D341Med (cell line): ENCODE data around the gene PRRG4.
"Not testable (repeated sequence)": the region's sequence is repeated elsewhere in the genome, so short reads cannot be mapped to it uniquely, and the experiment has no call there.

Source experiments
- DNase-seq: peaks from one replicate; pipeline ENCODE4 v3.0.0; 2012; ENCODE audit warnings: low spot score

The PRRG4 gene

GRCh38 chr11:32829680-32830412 is at the start of gene PRRG4:
Gene PRRG4 (plus strand): TSS chr11:32829927. CDS start chr11:32830530, 603 bp downstream.
- peak; percentile 74 for DNase-seq

DNA sequence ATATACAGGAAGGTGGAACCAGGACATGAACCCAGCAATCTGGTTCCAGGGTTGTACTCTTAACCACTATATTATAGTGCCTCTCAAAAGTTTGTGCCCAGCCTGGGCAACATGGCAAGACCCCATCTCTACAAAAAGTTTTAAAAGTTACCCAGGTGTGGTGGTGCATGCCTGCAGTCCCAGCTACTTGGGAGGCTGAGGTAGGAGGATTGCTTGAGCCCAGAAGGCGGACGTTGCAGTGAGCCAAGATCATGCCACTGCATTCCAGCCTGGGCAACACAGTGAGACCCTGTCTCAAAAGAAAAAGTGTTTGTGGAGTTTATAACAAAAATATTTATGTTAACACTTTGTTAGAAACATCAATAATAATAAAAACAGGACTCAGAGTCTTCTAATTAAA is 48.9 kb upstream of the PRRG4 start:
- not testable (repeated sequence) for DNase-seq

GRCh38 chr11:32781721-32782120 is 48.0 kb upstream of the PRRG4 start:
- DNase-seq: no peak

DNA sequence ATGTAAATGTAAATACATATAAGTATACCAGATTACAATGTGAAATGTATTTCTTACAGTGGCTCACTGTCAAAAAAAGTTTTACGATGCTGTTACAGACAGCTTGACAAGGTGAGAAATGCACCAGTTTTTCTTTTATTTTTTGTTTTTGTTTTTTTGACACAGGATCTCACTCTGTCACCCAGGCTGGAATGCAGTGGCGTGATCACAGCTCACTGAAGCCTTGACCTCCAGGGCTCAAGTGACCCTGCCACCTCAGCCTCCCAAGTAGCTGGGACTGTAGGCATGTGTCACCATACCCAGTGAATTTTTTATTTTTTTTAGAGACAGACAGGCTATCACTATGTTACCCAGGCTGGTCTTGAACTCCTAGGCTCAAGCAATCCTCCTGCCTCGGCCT is 44.5 kb upstream of the PRRG4 start:
- DNase-seq: no peak

DNA sequence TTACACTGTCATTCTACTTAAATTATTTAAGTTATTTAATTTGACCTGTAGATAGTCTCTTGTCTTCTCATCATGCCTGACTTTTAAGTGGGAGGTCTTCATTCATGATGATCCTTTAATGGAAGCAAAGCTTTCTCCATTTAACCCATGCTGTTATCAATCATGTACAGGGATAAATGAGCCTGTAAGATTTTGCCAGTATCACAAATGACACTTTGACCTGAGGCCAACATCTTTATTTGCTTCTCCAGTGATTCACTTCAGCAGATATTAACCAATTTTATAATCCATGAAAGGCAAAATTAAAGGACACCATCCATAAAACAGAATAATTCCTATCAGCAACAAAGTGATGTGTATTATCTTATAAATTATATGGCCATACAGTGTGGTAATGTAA is 42.9 kb upstream of the PRRG4 start:
- DNase-seq: no peak

GRCh38 chr11:32790916-32791315 is 38.8 kb upstream of the PRRG4 start:
- DNase-seq: no peak

- no peak for DNase-seq
These were observed 37.4 kb upstream of the PRRG4 start for GRCh38 chr11:32792111-32792947.

DNA sequence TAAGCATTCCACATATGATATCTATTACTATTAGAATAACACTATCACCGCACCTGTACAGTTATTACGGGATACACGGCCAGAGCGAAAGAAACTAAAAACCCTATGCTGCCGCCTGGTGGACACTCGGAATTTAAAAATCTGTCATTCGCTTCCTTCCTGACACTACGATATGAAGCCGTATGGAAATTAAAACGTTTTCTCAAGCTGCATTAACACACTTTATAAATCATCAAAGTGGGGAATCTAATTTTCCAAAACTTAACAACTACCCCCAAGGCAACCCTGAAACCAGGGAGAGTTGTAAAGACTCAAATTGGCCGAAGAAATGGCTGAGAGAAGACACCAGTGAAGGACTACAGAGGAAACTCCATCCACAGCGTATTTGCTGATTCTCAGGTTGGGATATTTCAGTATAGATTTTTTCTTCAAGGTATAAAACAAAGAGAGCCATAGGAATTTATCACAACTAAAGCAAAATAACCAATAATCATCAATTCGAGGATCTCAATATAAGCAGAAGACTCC is 36.7 kb upstream of the PRRG4 start:
- DNase-seq: peak; percentile 55

DNA sequence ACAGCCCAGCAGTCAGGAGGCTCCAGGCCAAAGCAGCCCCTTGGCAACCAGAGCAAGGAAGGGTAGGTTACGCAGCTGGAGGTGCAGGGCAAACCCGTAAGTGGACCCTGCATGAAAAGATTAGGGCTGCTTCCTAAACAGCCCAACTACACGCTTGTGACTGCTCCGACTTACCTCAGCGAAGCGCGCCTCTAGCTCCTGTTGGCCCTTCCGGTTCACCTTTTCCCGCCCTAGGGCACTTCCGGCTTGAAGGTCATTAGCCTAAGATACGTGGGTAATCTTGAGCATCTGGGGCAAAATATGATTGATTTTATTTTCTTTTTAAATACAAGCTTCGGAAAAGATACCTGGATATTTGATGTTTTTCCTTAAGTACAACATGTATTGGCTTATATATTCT is 35.3 kb upstream of the PRRG4 start, which contains the start of gene CCDC73:
Gene CCDC73 (minus strand): TSS at position 224 of the 400 bp plus-strand sequence. CDS start 34,419 bp downstream, outside the sequence.
- peak; percentile 11 for DNase-seq

DNA sequence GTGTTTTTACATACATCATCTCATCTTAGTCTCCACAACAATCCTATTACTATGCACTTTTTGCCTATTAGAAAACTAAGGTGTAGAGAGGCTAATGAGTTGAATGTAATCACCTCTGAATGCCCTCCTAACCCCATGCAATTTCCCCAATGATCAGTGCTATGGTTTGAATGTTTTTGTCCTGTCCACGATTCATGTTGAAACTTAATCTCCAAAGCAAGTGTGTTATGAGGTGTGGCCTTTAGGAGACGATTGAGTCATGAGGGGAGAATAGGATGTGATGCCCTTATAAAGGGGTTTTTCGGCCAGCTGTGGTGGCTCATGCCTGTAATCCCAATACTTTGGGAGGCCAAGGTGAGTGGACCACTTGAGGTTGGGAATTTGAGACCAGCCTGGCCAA is 33.3 kb upstream of the PRRG4 start:
- DNase-seq: no peak

DNA sequence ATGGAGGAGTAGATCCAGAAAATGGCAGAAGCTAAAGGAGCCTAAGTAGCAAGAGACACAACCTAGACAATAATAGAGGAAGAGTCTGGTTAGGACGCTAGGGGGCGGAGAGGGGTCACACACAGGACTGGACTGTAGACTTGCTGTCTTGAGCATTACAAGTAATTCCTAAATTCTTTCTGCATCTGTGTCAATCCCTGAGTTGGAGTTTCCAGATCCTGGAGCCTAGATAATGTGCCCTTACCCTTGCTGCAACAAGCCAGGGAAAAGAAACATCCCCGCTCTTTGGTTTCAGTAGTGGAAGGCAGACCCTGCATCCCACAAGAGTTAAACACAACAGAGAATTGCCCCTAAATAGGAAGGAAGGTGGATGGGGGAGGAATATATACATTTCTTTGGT is 20.4 kb upstream of the PRRG4 start:
- peak; percentile 73 for DNase-seq

DNA sequence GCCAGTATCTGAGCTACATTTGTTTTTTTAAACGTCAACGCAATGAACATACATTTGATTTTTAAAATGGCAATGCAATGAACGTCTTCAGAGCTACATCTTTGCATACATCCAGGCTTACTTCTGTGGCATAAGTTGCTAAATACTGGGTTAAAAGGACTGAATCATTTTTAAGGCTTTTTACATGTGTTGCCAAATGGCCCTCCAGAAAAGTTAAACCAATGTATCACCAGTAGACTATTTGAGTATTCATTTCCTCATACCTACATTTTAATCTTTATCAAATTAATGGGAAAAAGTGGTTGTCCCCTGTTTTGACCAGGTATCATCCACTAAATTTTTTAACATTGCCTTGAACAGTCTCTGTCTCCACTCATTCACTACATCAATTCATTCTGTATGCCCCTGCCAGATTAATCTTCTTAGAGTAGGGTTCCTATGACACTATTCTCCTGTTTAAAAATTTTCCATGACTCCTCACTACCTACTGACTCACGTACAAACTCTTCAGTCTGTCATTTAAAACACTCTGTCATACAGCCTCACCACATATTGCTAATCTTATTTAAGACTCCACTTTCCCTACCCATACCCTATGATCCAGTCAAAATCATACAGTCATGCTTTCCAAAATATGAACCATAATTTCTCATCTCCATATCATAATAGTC is 12.4 kb upstream of the PRRG4 start:
- no peak for DNase-seq

GRCh38 chr11:32817852-32818183 is 11.9 kb upstream of the PRRG4 start:
- DNase-seq: no peak

DNA sequence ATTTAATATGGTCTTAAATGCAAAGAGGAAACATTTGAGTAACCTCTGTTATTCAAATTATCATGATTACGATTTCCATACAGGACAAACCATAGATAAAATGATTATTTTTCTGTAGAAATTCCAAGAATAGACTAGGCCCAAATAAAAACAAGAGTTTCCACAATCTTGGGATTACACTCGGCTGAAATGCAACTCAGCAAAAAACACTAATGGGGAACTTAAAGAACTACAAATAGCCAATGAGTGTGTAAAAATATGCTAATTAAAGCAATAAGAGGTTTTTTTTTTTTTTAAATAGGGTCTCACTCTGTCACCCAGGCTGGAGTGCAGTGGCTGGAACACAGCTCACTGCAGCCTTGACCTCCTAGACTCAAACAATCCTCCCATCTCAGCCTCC is 10.5 kb upstream of the PRRG4 start:
- no peak for DNase-seq

DNA sequence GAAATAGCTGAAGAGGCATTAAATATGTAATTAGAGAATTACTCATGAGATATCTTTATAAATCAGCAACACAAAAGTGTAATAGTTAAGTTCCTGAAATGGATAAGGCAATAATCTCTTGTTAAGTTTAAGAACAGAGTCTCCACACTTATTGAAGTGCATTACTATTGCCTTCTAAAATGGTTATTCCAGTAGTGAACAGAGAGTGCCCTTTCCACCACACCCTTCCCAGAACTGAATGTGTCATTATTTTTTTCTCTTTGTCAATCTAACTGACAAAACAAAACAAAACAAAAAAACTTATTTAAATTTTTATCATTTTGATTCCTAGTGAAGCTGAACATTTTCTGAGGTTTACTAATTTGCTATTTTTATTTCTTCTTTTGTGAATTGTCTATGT is 9.2 kb upstream of the PRRG4 start:
- DNase-seq: no peak

- DNase-seq: no peak
These were observed 8.2 kb upstream of the PRRG4 start for GRCh38 chr11:32821517-32821916.

GRCh38 chr11:32821917-32822560 is 7.7 kb upstream of the PRRG4 start:
- DNase-seq: no peak

- not testable (repeated sequence) for DNase-seq
These were observed 6.1 kb upstream of the PRRG4 start for GRCh38 chr11:32823617-32824016.

DNA sequence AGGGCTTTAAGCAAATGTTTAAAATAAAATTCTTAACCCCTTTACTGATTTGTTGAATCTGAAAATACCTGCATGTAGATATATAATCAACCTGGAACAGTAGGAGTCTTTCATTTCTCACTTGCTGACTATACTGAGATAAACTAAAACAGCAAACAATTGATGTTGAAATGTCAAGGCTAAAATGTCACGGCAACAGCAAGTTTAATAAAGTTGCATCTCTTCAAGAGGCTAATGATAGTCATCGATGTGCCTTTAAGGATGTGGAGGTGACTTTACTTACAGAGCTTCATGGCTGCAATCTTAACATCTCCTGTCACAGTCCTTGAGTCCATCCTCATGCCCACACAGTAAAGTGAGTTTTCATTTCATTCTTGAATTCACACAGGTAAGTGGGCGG is 3.6 kb upstream of the PRRG4 start:
- DNase-seq: no peak

DNA sequence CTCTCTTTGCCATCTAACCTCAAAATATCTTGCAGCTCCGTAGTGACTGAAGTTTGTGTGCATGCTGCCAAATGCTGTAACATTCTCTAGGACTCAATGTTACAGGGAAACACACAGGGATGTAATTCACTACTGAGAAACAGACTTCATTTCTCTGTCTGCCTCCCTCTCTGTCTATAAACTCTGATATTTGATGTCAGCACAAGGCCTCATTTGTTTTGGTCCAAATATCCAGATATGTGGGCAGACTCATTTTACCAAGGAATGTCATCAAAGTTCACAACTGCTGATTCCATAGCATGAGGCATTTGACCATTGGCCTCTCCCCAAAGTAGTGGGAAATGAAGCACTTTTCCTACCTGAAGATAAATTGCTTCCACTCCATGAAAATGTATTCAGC is 2.5 kb upstream of the PRRG4 start:
- no peak for DNase-seq

- no peak for DNase-seq
These were observed 509 bp upstream of the PRRG4 start for GRCh38 chr11:32829157-32829679.

DNA sequence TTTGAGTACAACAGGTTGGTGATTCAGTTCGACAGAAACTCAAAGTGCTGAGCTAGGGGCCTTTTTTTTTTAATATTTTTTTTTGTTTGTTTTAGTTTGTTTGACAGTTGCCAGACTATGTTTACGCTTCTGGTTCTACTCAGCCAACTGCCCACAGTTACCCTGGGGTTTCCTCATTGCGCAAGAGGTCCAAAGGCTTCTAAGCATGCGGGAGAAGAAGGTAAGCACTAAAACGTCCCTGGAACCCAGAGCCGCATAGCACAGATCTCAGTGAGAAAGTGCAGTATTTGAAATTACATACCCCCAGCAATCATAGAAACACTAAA is 649 bp downstream of the PRRG4 start:
- no peak for DNase-seq
